Measurements from ENCODE around the gene TTC28. TPM values are rescaled to one million over a fixed set of nuclear protein-coding genes. Genes with fewer than 3 reads are reported as not detected.

TTC28 gene
- total RNA-seq, 1 donor from 2014 or later, result 46.2 TPM

GRCh38 chr22:28008649-28009048 is 671.0 kb downstream of the TTC28 start:
- Histone ChIP-seq H3K4me1 (peaks cover 10% of the 10 kb centered on the region), H3K27ac (no peak overlapping the region), H3K36me3 (no peaks in the 10 kb centered on the region), H3K9ac (no peak overlapping the region), H3K4me3 (no peak overlapping the region), H3K27me3 (no peaks in the 10 kb centered on the region), H3K79me2 (ENCODE audit: low read depth) (no peaks in the 10 kb centered on the region), H3K4me2 (no peak overlapping the region), H3F3A (ENCODE audit: low read depth) (peaks cover under 1% of the 10 kb centered on the region), H4K20me1 (ENCODE audit: low read depth) (no peaks in the 10 kb centered on the region), H2AFZ (replicated peaks) (no peak overlapping the region), H3K9me3 (ENCODE audit: low read depth) (no peaks in the 10 kb centered on the region)
- peaks cover 9% of the 10 kb centered on the region for H3K27me3 Mint-ChIP-seq (ENCODE audit: insufficient read depth, low read depth)
- H3K27ac Mint-ChIP-seq, result no peak overlapping the region
- H3K4me3 Mint-ChIP-seq, result no peak overlapping the region
- DNase-seq (ENCODE audit: low spot score), result no peak
- peaks cover 8% of the 10 kb centered on the region for H3K36me3 Mint-ChIP-seq
- TF ChIP-seq EZH2phosphoT487 (IDR thresholded peaks at IDR 0.05) (no peak), EZH2 (IDR thresholded peaks at IDR 0.05) (no peak), CTCF (IDR thresholded peaks at IDR 0.05) (no peak)
- H3K9me3 Mint-ChIP-seq, result no peaks in the 10 kb centered on the region
- peaks cover 22% of the 10 kb centered on the region for H3K4me1 Mint-ChIP-seq

- H3F3A ChIP-seq (ENCODE audit: low read depth), result no peaks in the 10 kb centered on the region
- Mint-ChIP-seq H3K36me3 (peaks cover 8% of the 10 kb centered on the region), H3K4me1 (peaks cover 17% of the 10 kb centered on the region), H3K27ac (no peak overlapping the region), H3K4me3 (no peak overlapping the region), H3K9me3 (no peaks in the 10 kb centered on the region), H3K27me3 (ENCODE audit: insufficient read depth, low read depth) (peaks cover 8% of the 10 kb centered on the region)
- no peak overlapping the region for H2AFZ ChIP-seq (replicated peaks)
- DNase-seq (ENCODE audit: low spot score), result no peak
- no peak overlapping the region for H3K4me2 ChIP-seq
- no peak overlapping the region for H3K4me3 ChIP-seq
- H3K79me2 ChIP-seq (ENCODE audit: low read depth), result no peaks in the 10 kb centered on the region
- no peaks in the 10 kb centered on the region for H4K20me1 ChIP-seq (ENCODE audit: low read depth)
- TF ChIP-seq CTCF (IDR thresholded peaks at IDR 0.05) (no peak), EZH2 (IDR thresholded peaks at IDR 0.05) (no peak), EZH2phosphoT487 (IDR thresholded peaks at IDR 0.05) (no peak)
- no peak overlapping the region for H3K9ac ChIP-seq
- H3K27ac ChIP-seq, result no peak overlapping the region
- peaks cover 4% of the 10 kb centered on the region for H3K4me1 ChIP-seq
- no peaks in the 10 kb centered on the region for H3K36me3 ChIP-seq
- H3K9me3 ChIP-seq (ENCODE audit: low read depth), result no peaks in the 10 kb centered on the region
- H3K27me3 ChIP-seq, result no peaks in the 10 kb centered on the region
Observed at GRCh38 chr22:28008056-28008455, 671.6 kb downstream of the TTC28 start.

DNA sequence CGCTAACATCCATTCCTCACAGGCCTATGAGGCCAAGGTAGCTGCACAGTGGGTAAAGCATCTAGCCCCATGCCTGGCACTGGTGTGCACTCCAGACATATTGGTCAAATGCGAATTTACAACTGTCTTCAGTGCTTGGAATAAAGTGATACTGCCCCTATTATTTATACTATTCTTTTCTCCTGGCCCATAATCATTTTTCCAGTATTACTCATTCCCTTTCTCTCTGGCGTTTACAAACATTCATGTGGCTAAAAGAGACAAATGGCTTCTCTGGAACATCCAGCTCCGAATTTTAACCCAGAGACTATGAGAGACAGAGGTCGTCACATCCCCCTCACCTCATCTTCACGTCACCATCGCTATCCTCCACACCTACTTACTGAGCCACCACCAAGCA is 673.4 kb downstream of the TTC28 start:
- no peak for DNase-seq (ENCODE audit: low spot score)
- no peaks in the 10 kb centered on the region for H3F3A ChIP-seq (ENCODE audit: low read depth)
- TF ChIP-seq EZH2 (IDR thresholded peaks at IDR 0.05), result no peak
- TF ChIP-seq EZH2phosphoT487 (IDR thresholded peaks at IDR 0.05), result no peak
- no peak for TF ChIP-seq CTCF (IDR thresholded peaks at IDR 0.05)
- no peak overlapping the region for H3K9ac ChIP-seq
- H3K27me3 ChIP-seq, result no peaks in the 10 kb centered on the region
- no peak overlapping the region for H3K27ac ChIP-seq
- H4K20me1 ChIP-seq (ENCODE audit: low read depth), result no peaks in the 10 kb centered on the region
- no peak overlapping the region for H3K4me2 ChIP-seq
- Mint-ChIP-seq H3K4me3 (no peak overlapping the region), H3K4me1 (peaks cover 9% of the 10 kb centered on the region), H3K27me3 (ENCODE audit: insufficient read depth, low read depth) (peaks cover 2% of the 10 kb centered on the region), H3K36me3 (peaks cover 10% of the 10 kb centered on the region), H3K9me3 (no peaks in the 10 kb centered on the region), H3K27ac (no peak overlapping the region)
- no peaks in the 10 kb centered on the region for H3K4me1 ChIP-seq
- H3K4me3 ChIP-seq, result no peak overlapping the region
- no peaks in the 10 kb centered on the region for H3K9me3 ChIP-seq (ENCODE audit: low read depth)
- no peaks in the 10 kb centered on the region for H3K79me2 ChIP-seq (ENCODE audit: low read depth)
- no peaks in the 10 kb centered on the region for H3K36me3 ChIP-seq
- no peak overlapping the region for H2AFZ ChIP-seq (replicated peaks)
